ENCODE measurements around the gene DNLZ. TPM values are rescaled to one million over a fixed set of nuclear protein-coding genes. Genes with fewer than 3 reads are reported as not detected.

DNLZ gene
- total RNA-seq, 4 donors from 2014 or later = 37.9 to 65.1 (median 54.3) TPM

DNA sequence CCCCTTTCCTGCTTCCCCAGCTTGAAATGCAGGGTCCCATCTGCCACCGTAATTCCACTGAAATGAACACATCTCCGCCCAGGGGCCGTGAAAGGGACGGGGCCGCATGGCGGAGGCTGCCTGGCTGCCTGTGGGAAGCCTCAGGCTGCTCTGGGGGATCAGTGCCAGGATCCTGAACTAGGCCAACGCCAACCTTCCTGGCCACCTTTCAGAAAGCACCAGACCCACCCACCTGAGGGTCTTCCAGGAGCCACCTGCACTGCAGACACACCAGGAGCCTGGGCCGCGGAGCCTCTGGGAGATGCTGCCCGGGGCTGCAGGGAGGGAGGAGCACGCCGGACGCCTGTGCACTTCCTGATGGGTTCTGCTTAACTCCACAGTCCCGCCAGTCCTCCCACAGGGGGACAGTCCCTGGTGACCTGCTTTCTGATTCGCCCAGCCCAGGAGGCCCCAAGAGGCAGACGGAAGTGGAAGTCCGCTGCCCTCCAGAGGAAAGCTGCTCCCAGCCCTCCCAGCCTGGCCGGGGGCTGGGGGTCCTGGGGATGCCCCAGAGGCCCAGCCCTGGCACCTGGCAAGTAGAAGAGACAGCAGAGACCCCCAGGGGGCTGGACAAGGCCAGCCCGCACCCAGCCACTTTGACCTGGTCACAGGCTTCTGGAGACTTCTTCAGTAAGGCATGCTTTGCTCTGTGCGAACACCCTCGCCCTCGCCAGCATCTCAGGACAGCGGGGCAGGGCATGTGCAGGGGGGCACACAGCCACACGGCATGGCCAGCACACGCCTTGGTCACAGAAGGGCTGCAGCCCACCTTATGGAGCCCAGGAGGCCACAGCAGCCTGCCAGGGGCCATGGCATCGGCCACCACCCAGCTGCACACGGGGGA, 10.0 kb upstream of the DNLZ start, which contains the start of gene CARD9:
Gene CARD9, minus strand, starts transcription at position 370 of the 883 bp plus-strand sequence. CDS start 1,591 bp downstream, outside the sequence.
- H3K27me3 ChIP-seq = peaks cover 0 to 5% (median 0%) of the 10 kb centered on the region in 3 donors
- in situ Hi-C loops (cut with MboI; ENCODE audit: low sequenced_read_pairs in 4 of 4) (no loop called here), intact Hi-C loops (cut with DNase I; ENCODE audit: low total_unique reads) (no loop called here)
- TF ChIP-seq POLR2A (IDR thresholded peaks at IDR 0.05) = no peak
- no peak for ATAC-seq
- H3K4me1 ChIP-seq = no peaks in the 10 kb centered on the region
- H3K9me3 ChIP-seq = no peaks in the 10 kb centered on the region
- peak within 1 kb of the TSS in 2 of 4 donors; percentile 17 to 26 for H3K4me3 ChIP-seq
- no peak within 1 kb of the TSS for H3K27ac ChIP-seq
- DNase-seq = peak in 1 of 2 donors; percentile 13
- H3K36me3 ChIP-seq = no peaks in the 10 kb centered on the region

DNA sequence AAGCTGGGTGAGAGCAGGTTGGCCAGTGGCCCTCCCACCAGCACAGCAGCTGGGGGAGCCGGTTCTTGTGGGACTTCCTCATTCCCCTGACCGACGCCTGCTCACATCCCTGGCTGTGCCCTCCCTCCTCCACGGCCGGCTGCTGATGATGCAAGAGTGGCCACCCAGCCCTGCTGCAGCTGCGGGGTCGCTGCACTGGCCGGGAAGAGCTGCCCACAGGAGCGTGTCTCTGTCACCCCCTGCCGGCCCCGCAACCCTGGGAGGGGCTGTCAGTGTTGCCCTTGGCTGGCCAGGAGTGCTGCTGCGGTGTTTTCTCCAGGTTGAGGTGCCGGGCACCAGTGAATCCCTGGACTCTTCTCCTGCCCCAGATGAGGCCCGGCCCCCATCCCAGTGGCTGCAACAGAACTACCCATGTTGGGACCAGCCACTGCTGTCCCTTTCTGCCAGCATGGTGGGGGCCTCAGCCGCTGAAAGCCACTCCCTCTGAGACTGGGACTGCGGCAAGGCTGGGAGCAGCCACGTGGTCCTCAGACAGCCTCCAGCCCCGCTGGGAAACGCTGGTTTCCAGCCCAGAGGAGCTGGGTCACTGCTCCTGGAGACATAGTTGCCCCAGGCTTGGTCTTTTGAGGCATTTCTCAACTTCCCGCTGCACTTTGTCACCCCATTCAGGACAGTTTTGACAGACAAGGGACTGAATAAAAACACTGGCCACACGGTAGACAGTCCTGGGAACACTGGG, 9.2 kb upstream of the DNLZ start:
- H3K9me3 ChIP-seq = no peaks in the 10 kb centered on the region
- H3K4me3 ChIP-seq = peak overlapping the region in 2 of 4 donors; percentile 17 to 26
- DNase-seq (peak; percentile 31 to 42), ATAC-seq (peak in 1 of 2 donors; percentile 34)
- H3K4me1 ChIP-seq = no peaks in the 10 kb centered on the region
- in situ Hi-C loops (cut with MboI; ENCODE audit: low sequenced_read_pairs in 4 of 4) (no loop called here), intact Hi-C loops (cut with DNase I; ENCODE audit: low total_unique reads) (no loop called here)
- TF ChIP-seq POLR2A (IDR thresholded peaks at IDR 0.05) = no peak
- TF ChIP-seq, protein P1, sequence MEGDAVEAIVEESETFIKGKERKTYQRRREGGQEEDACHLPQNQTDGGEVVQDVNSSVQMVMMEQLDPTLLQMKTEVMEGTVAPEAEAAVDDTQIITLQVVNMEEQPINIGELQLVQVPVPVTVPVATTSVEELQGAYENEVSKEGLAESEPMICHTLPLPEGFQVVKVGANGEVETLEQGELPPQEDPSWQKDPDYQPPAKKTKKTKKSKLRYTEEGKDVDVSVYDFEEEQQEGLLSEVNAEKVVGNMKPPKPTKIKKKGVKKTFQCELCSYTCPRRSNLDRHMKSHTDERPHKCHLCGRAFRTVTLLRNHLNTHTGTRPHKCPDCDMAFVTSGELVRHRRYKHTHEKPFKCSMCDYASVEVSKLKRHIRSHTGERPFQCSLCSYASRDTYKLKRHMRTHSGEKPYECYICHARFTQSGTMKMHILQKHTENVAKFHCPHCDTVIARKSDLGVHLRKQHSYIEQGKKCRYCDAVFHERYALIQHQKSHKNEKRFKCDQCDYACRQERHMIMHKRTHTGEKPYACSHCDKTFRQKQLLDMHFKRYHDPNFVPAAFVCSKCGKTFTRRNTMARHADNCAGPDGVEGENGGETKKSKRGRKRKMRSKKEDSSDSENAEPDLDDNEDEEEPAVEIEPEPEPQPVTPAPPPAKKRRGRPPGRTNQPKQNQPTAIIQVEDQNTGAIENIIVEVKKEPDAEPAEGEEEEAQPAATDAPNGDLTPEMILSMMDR (IDR thresholded peaks at IDR 0.05 in 4 of 5, conservative IDR thresholded peaks at IDR 0.05 in 1 of 5) = no peak
- H3K36me3 ChIP-seq = no peaks in the 10 kb centered on the region
- H3K27me3 ChIP-seq = peaks cover 0 to 5% (median 0%) of the 10 kb centered on the region in 3 donors
- no peak overlapping the region for H3K27ac ChIP-seq

GRCh38 chr9:136372006-136372405, 8.5 kb upstream of the DNLZ start:
- Histone ChIP-seq H3K9me3 (no peaks in the 10 kb centered on the region), H3K27me3 (peaks cover 0 to 5% (median 0%) of the 10 kb centered on the region in 3 donors), H3K36me3 (no peaks in the 10 kb centered on the region), H3K4me3 (no peak overlapping the region), H3K27ac (no peak overlapping the region), H3K4me1 (no peaks in the 10 kb centered on the region)
- DNase-seq = no peak
- intact Hi-C loops (cut with DNase I; ENCODE audit: low total_unique reads) = no loop called here
- ATAC-seq = no peak
- no peak for TF ChIP-seq POLR2A (IDR thresholded peaks at IDR 0.05)
- TF ChIP-seq, protein P1 (IDR thresholded peaks at IDR 0.05 in 4 of 5, conservative IDR thresholded peaks at IDR 0.05 in 1 of 5) = no peak
- in situ Hi-C loops (cut with MboI; ENCODE audit: low sequenced_read_pairs in 4 of 4) = no loop called here

DNA sequence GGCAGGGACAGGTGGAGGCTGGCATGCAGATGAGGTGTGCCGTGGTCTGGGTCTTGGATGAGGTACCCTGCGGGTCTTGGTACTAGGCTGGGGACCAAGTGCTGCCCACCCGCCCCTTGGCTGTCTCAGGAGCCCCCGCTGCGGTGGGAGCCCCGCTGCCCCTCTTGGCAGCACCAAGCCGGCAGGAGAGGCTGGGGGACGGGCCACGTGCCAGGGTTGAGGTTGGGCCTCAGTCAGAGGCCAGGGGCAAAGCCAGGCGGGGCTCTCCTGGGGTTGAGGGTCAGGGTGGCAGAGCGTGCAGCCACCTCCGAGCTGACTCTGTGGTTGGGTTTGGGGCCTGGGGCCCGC, 8.0 kb upstream of the DNLZ start:
- no peak for DNase-seq
- no peaks in the 10 kb centered on the region for H3K9me3 ChIP-seq
- no peak overlapping the region for H3K4me3 ChIP-seq
- ATAC-seq = no peak
- no peak for TF ChIP-seq POLR2A (IDR thresholded peaks at IDR 0.05)
- TF ChIP-seq, protein P1 (IDR thresholded peaks at IDR 0.05 in 4 of 5, conservative IDR thresholded peaks at IDR 0.05 in 1 of 5) = no peak
- H3K27ac ChIP-seq = no peak overlapping the region
- intact Hi-C loops (cut with DNase I; ENCODE audit: low total_unique reads) = no loop called here
- peaks cover 0 to 5% (median 0%) of the 10 kb centered on the region in 3 donors for H3K27me3 ChIP-seq
- H3K4me1 ChIP-seq = no peaks in the 10 kb centered on the region
- H3K36me3 ChIP-seq = no peaks in the 10 kb centered on the region
- in situ Hi-C loops (cut with MboI; ENCODE audit: low sequenced_read_pairs in 4 of 4) = no loop called here
